Erythroblast (primary cell): Measurements from ENCODE around the gene ERC2.

Experiments used
- DNase-seq, 2 experiments: peaks; one replicate each; lab custom pipeline; 2025; lab: John Stamatoyannopoulos, UW
- GATA1 ChIP-seq: IDR thresholded peaks from 2 replicates; pipeline ENCODE4 v1.6.1; 2011; ENCODE audit warnings: low read depth, mild to moderate bottlenecking, control low read depth, low read length, moderate library complexity
- POLR2A ChIP-seq: IDR thresholded peaks from 2 replicates; pipeline ENCODE4 v1.6.1; 2011; ENCODE audit warnings: mild to moderate bottlenecking, low read length

ERC2 gene

DNA sequence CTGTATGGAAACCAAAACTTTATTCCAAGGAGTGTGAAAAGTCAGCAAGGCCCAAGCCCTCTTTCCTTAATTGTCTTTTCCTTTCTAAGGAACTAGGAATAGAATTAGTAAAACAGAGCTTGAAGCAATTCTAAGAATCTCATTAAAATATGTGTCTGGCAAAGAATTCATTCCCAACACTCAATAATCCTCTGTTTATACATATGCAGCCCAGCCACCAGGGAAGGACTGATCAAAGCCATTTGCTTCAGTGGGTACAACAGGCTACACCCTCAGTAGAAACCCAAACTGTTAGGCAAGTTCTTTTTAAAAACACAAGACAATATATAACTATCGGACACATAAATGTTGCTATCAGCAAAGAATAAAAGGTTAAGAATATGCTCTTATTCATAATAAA lies 266.9 kb downstream of the ERC2 start:
- no peak for TF ChIP-seq GATA1
- no peak for TF ChIP-seq POLR2A
- no peak for DNase-seq

GRCh38 chr3:56200251-56200650 lies 268.0 kb downstream of the ERC2 start:
- TF ChIP-seq POLR2A (no peak), GATA1 (no peak)
- no peak for DNase-seq

GRCh38 chr3:56197991-56198390 lies 270.3 kb downstream of the ERC2 start:
- TF ChIP-seq POLR2A (no peak), GATA1 (no peak)
- no peak for DNase-seq

GRCh38 chr3:56197259-56197965 lies 270.9 kb downstream of the ERC2 start:
- TF ChIP-seq POLR2A (no peak), GATA1 (no peak)
- DNase-seq = no peak

GRCh38 chr3:56196700-56197099 lies 271.6 kb downstream of the ERC2 start:
- no peak for TF ChIP-seq GATA1
- TF ChIP-seq POLR2A = no peak
- DNase-seq = no peak

DNA sequence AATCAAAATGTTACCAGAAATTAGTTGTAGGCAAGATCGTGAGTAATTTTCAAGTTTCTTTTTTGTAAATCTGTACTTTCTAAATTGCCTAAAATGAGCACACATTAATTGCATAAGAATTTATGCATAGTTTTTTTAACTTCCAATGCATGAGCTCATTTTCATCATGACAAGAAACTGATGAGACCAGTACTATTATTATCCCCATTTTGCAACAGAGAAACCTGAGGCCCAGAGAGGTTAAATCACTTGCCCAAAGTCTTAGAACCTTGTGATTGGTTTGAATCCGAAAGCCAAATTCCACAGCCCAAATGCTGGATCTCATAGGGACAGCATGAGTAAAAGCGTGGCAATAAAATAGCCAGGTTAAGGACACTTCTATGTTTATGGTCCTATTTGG lies 274.7 kb downstream of the ERC2 start:
- no peak for DNase-seq
- TF ChIP-seq GATA1 = no peak

GRCh38 chr3:56192001-56192400 lies 276.3 kb downstream of the ERC2 start:
- no peak for DNase-seq
- no peak for TF ChIP-seq GATA1
- TF ChIP-seq POLR2A = no peak

DNA sequence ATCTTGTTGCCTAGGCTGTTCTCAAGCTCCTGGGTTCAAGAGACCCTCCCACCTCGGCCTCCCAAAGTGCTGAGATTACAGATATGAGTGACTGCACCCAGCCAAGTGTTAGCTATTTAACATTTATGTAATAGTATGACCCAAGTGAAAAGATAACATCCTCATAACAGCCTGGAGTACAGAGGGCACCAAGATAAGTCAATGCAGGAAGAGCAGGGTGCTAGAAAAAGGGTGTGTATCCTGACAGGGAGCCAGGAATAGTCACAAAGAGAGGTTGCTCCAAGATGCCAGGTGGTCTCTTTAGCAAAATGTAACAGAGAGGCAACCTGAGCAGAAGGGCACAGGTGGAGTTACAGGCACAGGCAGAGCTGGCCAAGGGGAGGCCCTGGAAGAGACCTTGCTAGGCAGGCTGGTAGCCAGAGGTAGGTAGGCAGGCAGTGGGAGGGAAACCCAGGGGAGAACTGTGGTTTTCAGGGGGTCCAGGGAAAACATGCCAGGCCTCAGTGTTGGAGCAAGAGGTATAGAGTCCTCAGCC lies 277.4 kb downstream of the ERC2 start:
- TF ChIP-seq POLR2A (no peak), GATA1 (no peak)
- no peak for DNase-seq

DNA sequence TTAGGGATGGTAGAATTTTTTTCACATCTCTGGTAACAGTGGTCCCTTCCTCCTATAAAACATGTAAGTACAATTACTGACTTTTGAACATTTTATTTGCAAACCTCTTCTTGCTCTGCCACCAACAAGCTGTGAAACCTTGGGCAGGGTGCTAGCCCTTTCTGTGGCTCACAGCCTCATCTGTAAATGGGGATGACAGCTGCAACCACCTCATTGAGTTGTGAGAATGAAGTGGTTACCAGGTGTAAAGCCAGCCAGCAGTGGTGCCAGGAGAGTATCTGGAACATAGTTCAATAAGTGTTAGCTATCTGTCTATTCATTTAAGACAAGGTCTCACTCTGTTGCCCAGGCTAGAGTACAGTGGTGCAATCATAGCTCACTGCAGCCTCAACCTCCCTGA lies 278.1 kb downstream of the ERC2 start:
- TF ChIP-seq GATA1 = no peak
- no peak for TF ChIP-seq POLR2A

DNA sequence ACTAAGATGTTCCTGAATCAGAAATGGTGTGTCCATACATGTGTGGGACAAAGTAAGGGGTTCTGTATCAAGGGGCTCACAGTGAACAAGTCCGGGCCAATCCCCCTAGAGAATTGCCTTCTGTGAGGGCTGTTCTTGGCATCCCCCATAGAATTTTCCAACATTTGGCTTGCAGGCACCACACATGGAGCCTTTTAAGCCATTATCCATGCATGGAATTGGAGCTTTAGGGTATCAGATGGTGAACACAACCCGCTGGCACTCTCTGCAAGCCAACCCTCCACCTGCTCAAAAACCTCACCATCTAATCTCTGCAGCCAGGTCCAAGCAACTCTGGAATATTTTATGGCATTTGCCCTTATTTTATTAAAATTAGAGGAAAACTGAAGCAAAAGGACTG lies 278.7 kb downstream of the ERC2 start:
- DNase-seq = no peak
- no peak for TF ChIP-seq POLR2A
- no peak for TF ChIP-seq GATA1

More for the DNA sequence above, 278.1 kb downstream of the ERC2 start:
- DNase-seq = no peak

GRCh38 chr3:56188201-56188600 lies 280.1 kb downstream of the ERC2 start:
- DNase-seq = no peak
- TF ChIP-seq GATA1 (no peak), POLR2A (no peak)

GRCh38 chr3:56187051-56187450 lies 281.2 kb downstream of the ERC2 start:
- no peak for TF ChIP-seq POLR2A
- no peak for TF ChIP-seq GATA1
- no peak for DNase-seq

DNA sequence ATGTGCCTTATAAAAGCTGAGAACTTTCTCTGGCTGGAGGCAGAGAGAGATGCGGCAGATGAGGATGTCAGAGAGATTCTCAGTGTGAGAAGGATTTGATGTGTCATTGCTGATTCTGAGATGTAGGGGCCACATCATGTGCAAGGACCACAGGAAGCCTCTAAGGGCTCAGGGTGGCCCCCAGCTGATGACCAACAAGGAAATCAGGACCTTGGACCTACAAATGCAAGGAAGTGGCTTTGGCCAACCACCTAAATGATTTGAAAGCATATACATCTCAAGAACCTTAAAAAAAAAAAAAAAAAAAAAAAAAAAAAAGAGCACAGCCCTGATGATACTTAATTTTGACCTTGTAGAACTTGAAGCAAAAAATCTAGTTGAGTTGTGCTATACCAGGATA lies 282.4 kb downstream of the ERC2 start:
- no peak for DNase-seq
- TF ChIP-seq POLR2A (no peak), GATA1 (no peak)

GRCh38 chr3:56183529-56183928 lies 284.7 kb downstream of the ERC2 start:
- TF ChIP-seq GATA1 (no peak), POLR2A (no peak)
- no peak for DNase-seq

- no peak for DNase-seq
- TF ChIP-seq POLR2A (no peak), GATA1 (no peak)
These were observed 287.8 kb downstream of the ERC2 start for GRCh38 chr3:56180433-56180832.
